HG02610 (cell line): ENCODE data around the gene AVP.

Experiments used
- ATAC-seq: cut with Tn5 transposase; IDR thresholded peaks from one replicate; pipeline ENCODE4 v1.9.1; 2021; ENCODE audit warnings: mild to moderate bottlenecking, moderate library complexity; ENCODE audit not compliant: unreplicated experiment

AVP gene

GRCh38 chr20:3051385-3052019 is 33.0 kb downstream of the AVP start:
- ATAC-seq, result no peak

GRCh38 chr20:3047486-3048419 is 36.8 kb downstream of the AVP start:
- ATAC-seq, result no peak

GRCh38 chr20:3046677-3047462 is 37.7 kb downstream of the AVP start:
- ATAC-seq, result no peak

- peak; percentile 90 for ATAC-seq
Measured at GRCh38 chr20:3045816-3046676, 38.5 kb downstream of the AVP start, which contains the start of gene MRPS26. TSS of gene MRPS26 (plus strand) at chr20:3046052. CDS start at chr20:3046069, 17 bp downstream.

- peak; percentile 41 for ATAC-seq
Measured at GRCh38 chr20:3045042-3045815, 39.3 kb downstream of the AVP start.

GRCh38 chr20:3044336-3044965 is 40.1 kb downstream of the AVP start:
- ATAC-seq, result no peak

GRCh38 chr20:3043322-3043721 is 41.2 kb downstream of the AVP start, which contains the start of gene GNRH2:
TSS of gene GNRH2 (plus strand) at chr20:3043622. CDS start at chr20:3044415, 793 bp downstream.
- ATAC-seq, result no peak

- no peak for ATAC-seq
Measured at GRCh38 chr20:3042625-3043024, 41.9 kb downstream of the AVP start.

- ATAC-seq, result no peak
Measured at GRCh38 chr20:3041854-3042409, 42.6 kb downstream of the AVP start.

- no peak for ATAC-seq
Measured at GRCh38 chr20:3040086-3040485, 44.4 kb downstream of the AVP start.

- no peak for ATAC-seq
Measured at GRCh38 chr20:3039426-3039825, 45.1 kb downstream of the AVP start.

GRCh38 chr20:3038454-3038853 is 46.1 kb downstream of the AVP start:
- ATAC-seq, result no peak

- no peak for ATAC-seq
Measured at GRCh38 chr20:3037654-3038053, 46.9 kb downstream of the AVP start.

GRCh38 chr20:3032624-3033023 is 51.9 kb downstream of the AVP start:
- ATAC-seq, result no peak
